H1 (cell line): ENCODE data around the gene SLC4A1. TPM values are rescaled to one million over a fixed set of nuclear protein-coding genes. Genes with fewer than 3 reads are reported as not detected.

ENCODE experiments used
- ATF3 ChIP-seq: IDR thresholded peaks from 2 replicates; pipeline ENCODE4 v1.6.1; 2011; ENCODE audit warnings: low read depth, mild to moderate bottlenecking, low read length; ENCODE audit not compliant: insufficient read depth
- BCL11A ChIP-seq, 2 experiments: IDR thresholded peaks; one replicate each; pipeline ENCODE4 v1.6.1; 2011; ENCODE audit warnings: low read depth in 2 of 2, low read length in 2 of 2, mild to moderate bottlenecking in 2 of 2
- POLR2AphosphoS5 ChIP-seq: IDR thresholded peaks from 2 replicates; pipeline ENCODE4 v1.6.1; 2011; ENCODE audit warnings: low read depth, low read length
- SRF ChIP-seq: IDR thresholded peaks from 2 replicates; pipeline ENCODE4 v1.6.1; 2011; ENCODE audit warnings: mild to moderate bottlenecking, low read depth, low read length, moderate library complexity
- polyA plus RNA-seq, 7 experiments: library from polyadenylated mRNA; depleted of rRNA in 3 of 7; stranded (reverse) in 5 of 7; unstranded in 2 of 7; fragments of >200 nt in 5 of 7; fragments of 200-250 nt in 2 of 7; gene quantifications; 1 replicate in 5 of 7; 2 replicates in 1 of 7; 4 replicates in 1 of 7; pipeline versions ENCODE4 v1.2.1 to v1.2.3, GENCODE V29; 2011 to 2013; ENCODE audit warnings: missing spikeins in 2 of 7, mixed read lengths in 2 of 7
- total RNA-seq: library from RNA; stranded (reverse); fragmentation: NEBNext Ultra II Directional; extraction: Animal tissue kit (Norgen Biotek cat#: 25700); gene quantifications from 2 replicates; pipeline ENCODE4 v1.2.1, GENCODE V29; 2021

SLC4A1 gene
- total and polyA plus RNA-seq, 2 of the 8 experiments (the other 6 are each of a cell fraction or from before 2014, with no cell fraction given) = 0.08 TPM; not detected in 1

GRCh38 chr17:44258811-44259351 lies 9.1 kb downstream of the SLC4A1 start (continued):
- TF ChIP-seq SRF (no peak), BCL11A (IDR thresholded peaks at IDR 0.05; ENCODE audit: low read depth in 2 of 2, low read length in 2 of 2) (no peak), ATF3 (no peak), POLR2AphosphoS5 (no peak)
- TF ChIP-seq, all 59 proteins: peak for 0
